ENCODE results near the gene COQ9. TPM values are rescaled to one million over a fixed set of nuclear protein-coding genes. Genes with fewer than 3 reads are reported as not detected.

Gene COQ9
- total and polyA plus RNA-seq, 7 donors, result 61.4 to 154 (median 74.5) TPM

- TF ChIP-seq POLR2AphosphoS5 (IDR thresholded peaks at IDR 0.05) (no peak), POLR2A (IDR thresholded peaks at IDR 0.05) (no peak), EP300 (IDR thresholded peaks at IDR 0.05) (no peak), CTCF (IDR thresholded peaks at IDR 0.05) (no peak)
- Histone ChIP-seq H3K36me3 (no peaks in the 10 kb centered on the region), H3K4me3 (no peak overlapping the region), H3K9me3 (no peaks in the 10 kb centered on the region), H3K4me1 (no peaks in the 10 kb centered on the region), H3K27me3 (no peaks in the 10 kb centered on the region), H3K27ac (no peak overlapping the region)
- WGBS, 2 donors, result 80 to 82% methylated on average over 7 of the region's 7 CpGs
- DNase-seq, result peak; percentile 47
- intact Hi-C loops (cut with DNase I), result no loop called here
These were observed 54.2 kb downstream of the COQ9 start for GRCh38 chr16:57501492-57501891.

GRCh38 chr16:57502048-57502775 lies 54.9 kb downstream of the COQ9 start:
- DNase-seq, result peak; percentile 38
- no peaks in the 10 kb centered on the region for H3K36me3 ChIP-seq
- no peak for TF ChIP-seq CTCF (IDR thresholded peaks at IDR 0.05)
- TF ChIP-seq POLR2A (IDR thresholded peaks at IDR 0.05), result no peak
- TF ChIP-seq POLR2AphosphoS5 (IDR thresholded peaks at IDR 0.05), result no peak
- TF ChIP-seq EP300 (IDR thresholded peaks at IDR 0.05), result no peak
- no peaks in the 10 kb centered on the region for H3K27me3 ChIP-seq
- no peaks in the 10 kb centered on the region for H3K9me3 ChIP-seq
- no peaks in the 10 kb centered on the region for H3K4me1 ChIP-seq
- H3K4me3 ChIP-seq, result no peak overlapping the region
- WGBS, 2 donors, result 76 to 80% methylated on average over 12 of the region's 12 CpGs
- intact Hi-C loops (cut with DNase I), result no loop called here
- no peak overlapping the region for H3K27ac ChIP-seq

GRCh38 chr16:57503366-57503765 lies 56.1 kb downstream of the COQ9 start:
- no peak for TF ChIP-seq EP300 (IDR thresholded peaks at IDR 0.05)
- H3K27me3 ChIP-seq, result no peaks in the 10 kb centered on the region
- DNase-seq, result peak; percentile 38

GRCh38 chr16:57504001-57504400 lies 56.7 kb downstream of the COQ9 start:
- WGBS, 2 donors, result 70 to 80% methylated on average over 6 of the region's 6 CpGs
- TF ChIP-seq CTCF (IDR thresholded peaks at IDR 0.05), result no peak
- no peak for TF ChIP-seq POLR2AphosphoS5 (IDR thresholded peaks at IDR 0.05)
- TF ChIP-seq EP300 (IDR thresholded peaks at IDR 0.05), result no peak
- no peak for TF ChIP-seq POLR2A (IDR thresholded peaks at IDR 0.05)
- intact Hi-C loops (cut with DNase I), result no loop called here
- no peak overlapping the region for H3K27ac ChIP-seq
- no peaks in the 10 kb centered on the region for H3K9me3 ChIP-seq
- H3K27me3 ChIP-seq, result no peaks in the 10 kb centered on the region
- no peak for DNase-seq
- H3K4me3 ChIP-seq, result no peak overlapping the region
- no peaks in the 10 kb centered on the region for H3K4me1 ChIP-seq
- H3K36me3 ChIP-seq, result no peaks in the 10 kb centered on the region

More at GRCh38 chr16:57503366-57503765, 56.1 kb downstream of the COQ9 start:
- H3K27ac ChIP-seq, result no peak overlapping the region
- H3K4me1 ChIP-seq, result no peaks in the 10 kb centered on the region
- intact Hi-C loops (cut with DNase I), result no loop called here
- no peaks in the 10 kb centered on the region for H3K36me3 ChIP-seq
- 85 to 90% methylated on average over 15 of the region's 15 CpGs for WGBS, 2 donors
- no peak overlapping the region for H3K4me3 ChIP-seq
- no peaks in the 10 kb centered on the region for H3K9me3 ChIP-seq

- no peaks in the 10 kb centered on the region for H3K4me1 ChIP-seq
- no peak overlapping the region for H3K4me3 ChIP-seq
- H3K27ac ChIP-seq, result no peak overlapping the region
- no peaks in the 10 kb centered on the region for H3K36me3 ChIP-seq
- DNase-seq, result no peak
- no peaks in the 10 kb centered on the region for H3K27me3 ChIP-seq
- intact Hi-C loops (cut with DNase I), result no loop called here
- TF ChIP-seq POLR2A (IDR thresholded peaks at IDR 0.05), result no peak
- TF ChIP-seq CTCF (IDR thresholded peaks at IDR 0.05), result no peak
- TF ChIP-seq EP300 (IDR thresholded peaks at IDR 0.05), result no peak
- no peak for TF ChIP-seq POLR2AphosphoS5 (IDR thresholded peaks at IDR 0.05)
- WGBS, 2 donors, result 85 to 93% methylated on average over 5 of the region's 5 CpGs
- no peaks in the 10 kb centered on the region for H3K9me3 ChIP-seq
These were observed 57.2 kb downstream of the COQ9 start for GRCh38 chr16:57504491-57504890.
